Hippocampal formation (tissue), 2 donors: ENCODE results near the gene ADRA2B.
A peak's percentile ranks its signal among the peaks of the same experiment; 100 is the strongest.

Experiments
- DNase-seq, 2 donors: peaks; one replicate each; lab custom pipeline; 2025; lab: John Stamatoyannopoulos, UW

The ADRA2B gene

DNA sequence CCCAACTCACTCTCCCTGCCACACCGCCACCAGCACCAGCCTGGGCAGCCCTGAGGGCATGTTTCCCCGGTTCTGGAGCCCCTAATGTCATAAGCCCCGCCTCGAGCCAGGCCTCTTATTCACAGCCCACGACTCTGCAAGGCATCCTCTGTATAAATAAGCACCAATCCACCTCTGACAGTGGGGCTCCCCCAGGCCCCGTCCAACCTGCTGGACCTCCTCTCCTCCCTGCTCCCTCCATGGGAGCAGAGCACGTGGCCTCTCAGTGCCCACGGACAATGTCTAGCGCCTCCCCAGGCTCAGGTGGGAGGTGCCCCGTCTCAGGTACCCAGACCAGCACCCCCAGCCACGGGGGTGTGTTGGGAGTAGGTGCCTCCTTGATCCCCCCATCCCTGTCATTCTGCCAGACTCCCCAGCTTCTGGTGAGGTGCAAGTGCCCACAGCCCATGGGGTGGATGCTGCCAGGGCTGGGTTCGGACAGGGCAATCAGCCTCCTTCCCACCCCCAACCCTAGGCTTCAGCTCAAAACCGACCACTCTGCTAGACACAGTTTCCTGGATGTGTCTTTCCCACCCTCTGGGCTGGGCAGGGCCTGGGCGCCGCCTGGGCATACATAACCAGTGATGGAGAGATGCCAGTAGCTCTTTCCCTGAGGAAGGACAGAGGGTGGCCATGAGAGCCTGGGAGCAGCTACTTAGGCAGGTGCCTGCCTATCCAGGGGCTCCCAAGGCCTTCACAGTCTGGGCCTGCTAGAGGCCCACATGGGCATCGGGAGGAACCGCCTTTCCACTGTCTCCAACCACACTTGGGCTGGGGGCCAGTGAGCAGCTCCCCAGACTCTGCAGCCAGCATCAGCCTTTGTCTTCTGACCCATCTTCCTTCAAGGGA is 1.6 kb upstream of the ADRA2B start:
- DNase-seq: no peak

GRCh38 chr2:96116879-96117533 is 635 bp upstream of the ADRA2B start:
- peak; percentile 10 to 42 for DNase-seq

DNA sequence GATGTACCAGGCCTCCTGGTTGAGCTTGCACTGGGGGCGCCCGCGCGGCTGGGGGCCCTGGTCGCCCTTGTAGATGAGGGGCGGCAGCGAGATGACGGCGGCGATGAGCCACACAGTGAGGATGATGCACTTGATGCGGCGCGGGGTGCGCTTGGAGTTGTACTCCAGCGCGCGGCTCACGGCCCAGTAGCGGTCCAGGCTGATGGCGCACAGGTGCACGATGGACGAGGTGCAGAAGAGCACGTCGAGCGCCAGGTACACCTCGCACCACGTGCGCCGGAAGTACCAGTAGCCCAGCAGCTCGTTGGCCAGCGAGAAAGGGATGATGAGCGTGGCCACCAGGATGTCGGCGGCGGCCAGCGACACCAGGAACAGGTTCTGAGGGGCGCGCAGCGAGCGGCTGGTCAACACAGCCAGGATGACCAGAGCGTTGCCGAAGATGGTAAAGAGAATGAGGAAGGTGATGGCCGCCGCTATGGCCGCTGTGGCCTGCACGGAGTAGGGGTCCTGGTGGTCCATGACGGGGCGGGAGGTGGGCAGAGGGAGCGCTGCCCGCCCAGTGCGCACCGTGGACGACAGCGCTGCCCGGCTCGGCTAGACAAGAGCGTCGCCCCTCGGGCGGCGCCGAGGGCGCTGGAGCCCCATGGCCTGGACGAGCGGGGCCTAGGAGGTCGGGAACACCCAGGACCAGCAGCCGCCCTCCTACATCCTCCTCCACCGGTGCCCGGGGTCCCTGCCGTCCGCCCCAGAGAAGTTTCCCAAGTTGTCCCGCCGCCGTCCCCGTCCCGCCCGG is 544 bp downstream of the ADRA2B start:
- no peak for DNase-seq

DNA sequence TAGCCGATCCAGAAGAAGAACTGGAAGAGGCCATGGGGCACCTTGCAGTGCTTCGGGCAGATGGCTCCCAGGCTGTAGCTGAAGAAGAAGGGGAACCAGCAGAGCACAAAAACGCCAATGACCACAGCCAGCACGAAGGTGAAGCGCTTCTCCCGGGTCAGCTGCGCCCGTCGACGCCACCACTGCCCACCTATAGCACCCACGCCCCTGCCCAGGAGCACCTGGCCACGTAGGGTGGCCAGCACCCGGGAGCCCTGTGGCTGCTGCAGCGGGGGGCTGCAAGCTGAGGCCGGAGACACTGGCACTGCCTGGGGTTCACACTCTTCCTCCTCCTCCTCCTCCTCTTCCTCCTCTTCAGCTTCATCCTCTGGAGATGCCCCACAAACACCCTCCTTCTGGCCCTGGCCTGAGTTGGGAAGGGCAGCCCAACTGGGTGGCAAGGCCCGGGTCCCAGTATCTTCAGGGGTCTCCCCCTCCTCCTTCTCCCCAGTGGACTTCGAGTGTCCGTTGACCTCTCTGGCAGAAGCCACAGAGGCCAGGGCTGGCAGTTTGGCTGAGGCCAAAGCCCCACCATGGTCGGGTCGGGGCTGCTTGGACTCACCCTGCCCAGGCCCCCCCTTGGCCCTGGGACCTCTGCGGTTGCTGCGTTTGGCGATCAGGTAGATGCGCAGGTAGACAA is 1.3 kb downstream of the ADRA2B start:
- DNase-seq: no peak

DNA sequence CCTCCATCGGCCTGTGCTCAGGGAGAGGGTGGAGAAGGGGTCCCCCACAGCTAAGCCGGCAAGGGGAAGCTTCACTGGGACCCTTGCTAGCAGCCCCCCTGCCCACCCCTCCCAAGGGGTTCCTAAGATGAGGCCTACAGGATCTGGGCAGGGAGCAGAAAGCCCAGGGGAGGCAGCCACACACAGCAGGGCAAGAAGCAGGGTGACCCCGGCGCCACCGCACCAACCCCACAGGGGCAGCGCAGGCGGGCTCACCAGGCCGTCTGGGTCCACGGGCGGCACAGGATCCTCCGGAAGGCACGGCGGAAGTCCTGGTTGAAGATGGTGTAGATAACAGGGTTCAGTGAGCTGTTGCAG is 1.8 kb downstream of the ADRA2B start:
- DNase-seq: no peak

GRCh38 chr2:96113951-96114350 is 2.4 kb downstream of the ADRA2B start:
- DNase-seq: no peak

DNA sequence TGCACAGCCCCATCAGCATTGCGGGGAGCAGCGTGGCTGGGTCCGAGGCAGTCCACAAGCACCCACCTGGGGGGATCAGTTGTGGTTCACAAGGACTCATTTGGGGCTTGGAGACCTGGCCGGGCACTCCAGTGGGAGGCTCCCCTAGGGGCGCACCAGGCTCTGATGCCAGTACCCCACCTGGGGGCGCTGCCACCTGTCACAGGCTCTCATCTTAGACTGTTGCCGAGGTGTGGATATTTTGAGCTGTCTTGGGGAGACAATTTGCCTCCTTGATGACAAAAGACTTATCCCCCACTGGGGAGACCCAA is 3.0 kb downstream of the ADRA2B start:
- DNase-seq: no peak

DNA sequence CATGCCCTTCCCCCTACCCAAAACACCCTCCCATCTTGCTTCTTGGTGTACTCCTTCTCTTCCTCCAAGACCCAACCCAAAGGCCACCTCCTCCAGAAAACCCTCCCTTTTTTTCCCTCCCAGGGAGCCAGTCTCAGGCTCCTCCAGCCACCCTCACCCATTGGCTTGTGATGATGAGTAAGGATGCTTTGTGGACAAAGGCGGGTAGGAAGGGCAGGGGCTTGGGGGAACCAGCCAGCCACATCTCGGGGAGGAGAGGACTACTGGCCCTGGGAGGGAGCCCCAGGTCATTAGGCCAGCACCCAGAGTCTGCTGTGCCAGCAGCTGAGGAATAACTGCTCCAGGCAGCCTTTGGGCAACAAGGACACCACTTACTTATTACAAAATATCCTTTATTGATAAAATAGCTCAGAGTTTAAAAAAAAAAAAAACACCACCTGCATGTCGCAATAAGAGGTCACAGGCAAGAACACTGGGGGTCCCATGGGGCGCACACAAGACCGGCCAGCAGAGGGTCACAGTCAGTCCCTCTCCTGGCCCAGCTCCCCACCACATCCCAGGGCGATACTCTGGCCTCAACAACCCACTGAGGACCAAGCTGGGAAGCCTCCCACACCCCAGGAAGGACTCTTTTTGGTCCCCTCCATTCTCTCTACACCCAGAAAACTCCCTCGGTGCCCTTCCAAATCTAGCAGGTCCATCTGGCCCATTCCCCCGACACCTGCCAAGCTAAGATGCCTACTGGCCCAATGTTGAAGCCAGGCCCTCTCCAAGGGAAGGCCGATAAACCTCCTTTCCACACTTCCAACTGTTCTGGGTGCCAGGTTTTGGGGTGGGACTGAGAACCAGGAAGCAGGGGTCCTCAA is 3.6 kb downstream of the ADRA2B start:
- DNase-seq: no peak

DNA sequence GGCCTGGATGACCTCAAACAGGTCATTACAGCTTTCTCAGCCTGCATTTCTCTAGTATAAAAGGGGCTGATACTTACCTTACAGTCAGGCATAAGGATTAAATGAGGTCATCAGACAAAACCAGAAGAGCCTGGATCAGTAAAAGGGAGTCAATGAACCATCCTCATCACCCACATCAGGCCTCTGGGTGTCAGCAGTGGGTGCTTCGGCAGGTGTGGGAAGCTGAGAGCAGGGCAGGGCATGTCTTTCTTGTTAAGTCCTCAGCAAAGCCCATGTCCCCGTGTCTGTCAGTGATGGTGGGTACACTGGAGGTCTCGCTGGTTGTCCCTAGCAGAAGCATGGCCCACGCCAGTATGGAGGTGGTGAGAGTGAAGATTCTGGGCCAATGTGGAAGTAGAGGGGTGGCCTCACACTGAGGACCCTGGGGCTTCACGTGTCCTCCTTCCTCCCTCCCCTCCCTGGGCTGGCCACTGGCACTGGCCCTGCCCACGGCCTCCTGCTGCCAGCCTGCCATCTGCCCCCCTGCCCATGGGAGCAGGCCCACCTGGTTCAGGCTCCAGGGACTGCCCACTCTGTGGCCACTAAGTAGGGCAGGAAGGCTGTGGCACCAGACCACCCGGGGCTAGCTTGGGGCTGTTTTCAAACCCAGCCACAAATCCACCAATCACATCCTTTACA is 4.4 kb downstream of the ADRA2B start:
- no peak for DNase-seq

DNA sequence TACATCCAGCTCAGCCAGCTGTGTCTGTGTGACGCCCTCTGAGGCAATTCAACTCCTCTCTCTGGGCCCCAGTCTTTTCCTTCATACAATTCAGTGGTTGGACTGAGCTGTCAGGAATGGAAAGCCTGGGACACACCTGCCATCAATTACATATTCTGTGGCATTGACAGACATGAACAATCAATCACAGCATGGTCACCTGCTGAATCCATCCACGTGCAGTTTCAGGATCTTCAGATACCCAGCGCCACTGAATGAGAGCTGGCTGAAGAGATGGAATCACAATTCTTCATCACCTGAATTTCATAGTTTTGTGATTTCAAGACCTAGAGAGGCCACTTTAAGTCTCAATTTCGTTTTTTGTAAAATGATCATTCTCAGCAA is 5.1 kb downstream of the ADRA2B start:
- no peak for DNase-seq

DNA sequence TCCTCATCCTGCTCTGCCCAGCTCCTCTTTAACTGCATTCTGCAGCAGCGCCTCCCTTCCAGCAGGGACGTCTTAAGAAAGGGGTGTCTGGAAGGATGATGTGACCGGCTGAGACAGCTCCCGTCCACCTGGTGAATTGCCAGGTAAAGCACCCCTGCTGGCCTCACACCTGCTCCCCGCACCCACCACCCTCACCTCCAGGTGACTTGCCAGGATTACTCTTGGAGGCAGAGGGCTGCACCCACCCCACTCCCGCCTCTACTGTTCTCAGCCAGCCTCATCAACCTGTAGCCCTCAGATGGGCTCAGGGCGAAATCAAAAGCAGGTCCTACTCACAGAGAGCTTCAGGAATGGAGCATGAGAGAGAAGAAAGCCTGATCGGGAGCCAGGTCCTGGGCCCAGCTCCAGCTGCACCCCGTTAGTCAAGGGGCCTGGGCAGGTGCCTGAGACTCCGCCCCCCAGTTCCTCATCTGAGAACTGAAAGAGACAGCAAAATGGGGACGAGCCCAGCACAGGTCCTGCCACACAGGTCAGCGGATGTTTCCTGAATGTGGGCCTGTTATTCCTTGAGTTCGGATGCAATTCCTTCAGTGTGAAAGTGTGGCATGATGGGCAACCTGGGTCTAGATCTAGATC is 5.6 kb downstream of the ADRA2B start:
- no peak for DNase-seq

- DNase-seq: no peak
Measured at GRCh38 chr2:96109931-96110511, 6.3 kb downstream of the ADRA2B start.

- DNase-seq: no peak
Measured at GRCh38 chr2:96109361-96109680, 7.0 kb downstream of the ADRA2B start.

GRCh38 chr2:96108541-96109360 is 7.6 kb downstream of the ADRA2B start:
- no peak for DNase-seq

DNA sequence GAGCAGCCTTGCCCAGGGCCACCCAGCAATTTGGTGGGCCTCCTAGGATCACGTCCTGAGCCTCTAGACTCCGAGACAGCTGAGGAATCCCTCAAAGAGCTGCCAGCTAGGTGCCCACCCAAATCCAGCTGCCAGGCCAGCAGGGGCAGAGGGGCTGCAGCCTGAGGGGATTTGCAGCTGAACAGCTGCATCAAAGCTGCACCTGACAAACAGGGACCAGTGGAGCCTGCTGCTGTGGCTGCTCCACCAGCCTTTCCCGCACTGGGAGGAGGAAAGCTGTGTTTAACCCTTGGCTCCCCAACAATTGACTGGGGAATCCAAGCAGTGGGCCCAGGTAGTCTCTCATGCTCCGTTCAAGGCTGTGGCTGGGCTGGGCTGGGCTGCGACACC is 8.2 kb downstream of the ADRA2B start:
- no peak for DNase-seq

GRCh38 chr2:96107708-96108065 is 8.7 kb downstream of the ADRA2B start:
- DNase-seq: no peak

GRCh38 chr2:96106991-96107707 is 9.2 kb downstream of the ADRA2B start:
- no peak for DNase-seq

DNA sequence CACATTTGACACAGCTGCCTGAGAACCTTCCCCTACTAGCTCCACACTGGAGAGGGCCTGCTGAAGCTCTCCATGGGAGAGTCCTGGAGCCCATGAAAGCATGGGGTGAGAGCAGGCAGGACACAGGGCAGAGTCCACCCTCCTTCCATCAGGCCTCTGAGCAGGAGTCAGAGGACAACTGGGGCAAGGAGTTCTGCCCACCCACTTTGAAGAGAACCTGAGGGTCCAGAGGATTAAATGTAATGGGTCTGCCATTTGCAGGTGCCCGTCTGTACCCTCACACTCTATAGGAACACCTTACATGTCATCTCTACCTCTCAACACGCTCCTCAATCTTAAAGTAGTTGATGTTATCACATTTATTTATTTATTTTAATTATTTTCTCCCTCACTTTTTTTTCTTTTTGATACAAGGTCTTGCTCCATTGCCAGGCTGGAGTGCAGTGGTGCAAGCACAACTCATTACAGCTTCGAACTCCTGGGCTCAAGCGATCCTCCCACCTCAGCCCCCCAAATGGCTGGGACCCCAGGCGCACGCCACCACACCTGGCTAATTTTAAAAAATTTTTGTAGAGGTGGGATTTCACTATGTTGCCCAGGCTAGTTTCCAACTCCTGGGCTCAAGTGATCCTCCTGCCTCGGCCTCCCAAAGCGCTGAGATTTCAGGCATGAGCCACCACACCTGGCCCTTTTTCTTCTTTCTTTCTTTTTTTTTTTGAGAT is 10.2 kb downstream of the ADRA2B start:
- no peak for DNase-seq
